ENCODE data around the gene PRKN. TPM values are rescaled to one million over a fixed set of nuclear protein-coding genes. Genes with fewer than 3 reads are reported as not detected.

Gene PRKN
- total and polyA plus RNA-seq, 9 of the 15 experiments (the other 6 are each of a cell fraction or from before 2014, with no cell fraction given) = 0.03 to 0.96 (median 0.15) TPM; not detected in 2

GRCh38 chr6:161465403-161465802 is 1262.2 kb downstream of the PRKN start (continued):
- no peak for TF ChIP-seq UBTF (IDR thresholded peaks at IDR 0.05; ENCODE audit: borderline replicate concordance in 1 of 2, low read depth in 2 of 2, low read length in 2 of 2)

- H4K20me1 ChIP-seq (replicated peaks; ENCODE audit: control insufficient read depth, insufficient read depth, low read length) = no peaks in the 10 kb centered on the region
- H3K9ac ChIP-seq (ENCODE audit: insufficient read depth in 1 of 2, low read depth in 2 of 2, low read length in 2 of 2) = no peak overlapping the region
- FAIRE-seq = no peak
- no peaks in the 10 kb centered on the region; a peak in 1 of 5 replicates for H3K27me3 ChIP-seq (ENCODE audit: control insufficient read depth in 2 of 2, insufficient read depth in 2 of 2, low read length in 2 of 2)
- H3K79me2 ChIP-seq (ENCODE audit: control insufficient read depth, insufficient read depth, low read length) = no peaks in the 10 kb centered on the region
- H3K4me1 ChIP-seq (replicated peaks in 1 of 2; ENCODE audit: control insufficient read depth in 2 of 2, insufficient read depth in 2 of 2, low read length in 2 of 2) = no peaks in the 10 kb centered on the region
- H3K4me3 ChIP-seq = no peak overlapping the region
- BruUV-seq (replicated peaks) = no TSS peak
- H3K9me1 ChIP-seq (ENCODE audit: control insufficient read depth, insufficient read depth, low read length) = no peaks in the 10 kb centered on the region
- ChIA-PET POLR2A (interaction anchor here (0.7 to 1.7 kb wide), 2 partner anchors 12 to 570 kb away, joined by 3 read pairs; no protein-coding TSS in a partner anchor), CTCF (ENCODE audit: low intra/inter-chr PET ratio) (interaction anchor here (0.6 kb wide), 1 partner anchor 1219 kb away, joined by 3 read pairs; no protein-coding TSS in a partner anchor)
- ATAC-seq = no peak
- in situ Hi-C loops (cut with MboI) = no loop called here
- H3K4me2 ChIP-seq (ENCODE audit: insufficient read depth, low read length) = no peak overlapping the region
- DNase-seq (ENCODE audit: extremely low read depth in 1 of 4, low spot score in 3 of 4) = no peak
- intact Hi-C loops (cut with micrococcal nuclease) = no loop called here
- no peak overlapping the region for H3K27ac ChIP-seq (ENCODE audit: extremely low read depth, low read depth, low read length)
- H2AFZ ChIP-seq (ENCODE audit: low read depth, low read length) = no peak overlapping the region
- no peaks in the 10 kb centered on the region for H3K36me3 ChIP-seq (ENCODE audit: control insufficient read depth, insufficient read depth, low read length)
- H3K9me3 ChIP-seq (replicated peaks; ENCODE audit: control insufficient read depth, insufficient read depth, low read depth, low read length) = no peaks in the 10 kb centered on the region
- WGBS (ENCODE audit: insufficient coverage, low coverage, missing lambda C conversion rate) = 4% methylated on average over 2 of the region's 2 CpGs
- TF ChIP-seq OTX1 (CRISPR knock-in tag; IDR thresholded peaks at IDR 0.05) = no peak
- TF ChIP-seq RCOR1 (IDR thresholded peaks at IDR 0.05; ENCODE audit: borderline replicate concordance in 1 of 2, low read depth in 2 of 2, low read length in 2 of 2) = no peak
- no peak for TF ChIP-seq ZNF586 (CRISPR knock-in tag; conservative IDR thresholded peaks at IDR 0.05)
- no peak for TF ChIP-seq ZNF518B (CRISPR knock-in tag; IDR thresholded peaks at IDR 0.05)
- TF ChIP-seq ZNF146 (CRISPR knock-in tag; IDR thresholded peaks at IDR 0.05; ENCODE audit: unreplicated experiment) = no peak
- no peak for TF ChIP-seq KDM4B (IDR thresholded peaks at IDR 0.05; ENCODE audit: borderline replicate concordance in 2 of 2, low read depth in 1 of 2)
- TF ChIP-seq TBL1XR1 (IDR thresholded peaks at IDR 0.05; ENCODE audit: low read length in 2 of 2) = no peak
- no peak for TF ChIP-seq ESRRA (IDR thresholded peaks at IDR 0.05; ENCODE audit: borderline replicate concordance, low read depth)
- TF ChIP-seq TFAP4 (CRISPR knock-in tag; IDR thresholded peaks at IDR 0.05; ENCODE audit: borderline replicate concordance) = no peak
- TF ChIP-seq ZNF507 (tag; conservative IDR thresholded peaks at IDR 0.05) = no peak
- TF ChIP-seq ZNF57 (CRISPR knock-in tag; IDR thresholded peaks at IDR 0.05) = no peak
These were observed 1264.5 kb downstream of the PRKN start for GRCh38 chr6:161463071-161463470.
